Urinary bladder (tissue), 4 donors: ENCODE data around the gene MS4A1. TPM values are rescaled to one million over a fixed set of nuclear protein-coding genes. Genes with fewer than 3 reads are reported as not detected.
"Not testable (repeated sequence)": the region's sequence is repeated elsewhere in the genome, so short reads cannot be mapped to it uniquely, and the experiment has no call there.

ENCODE experiments used
- DNase-seq: peaks from one replicate; pipeline ENCODE4 v3.0.0-alpha.2; 2015; ENCODE audit errors: extremely low spot score
- H3K27ac ChIP-seq: one replicate; pipeline ENCODE4 v1.5.1; 2013; ENCODE audit warnings: low read depth, mild to moderate bottlenecking, moderate library complexity
- H3K36me3 ChIP-seq: one replicate; pipeline ENCODE4 v1.6.1; 2013; ENCODE audit warnings: mild to moderate bottlenecking, moderate library complexity; ENCODE audit not compliant: insufficient read depth
- H3K4me1 ChIP-seq: one replicate; pipeline ENCODE4 v1.6.1; 2013; ENCODE audit warnings: mild to moderate bottlenecking, moderate library complexity; ENCODE audit not compliant: insufficient read depth
- H3K4me3 ChIP-seq: one replicate; pipeline ENCODE4 v1.5.1; 2013; ENCODE audit warnings: low read depth, low read length
- WGBS: extraction: QIAGEN DNeasy Blood & Tissue Kit; methylation state at CpG from one replicate; pipeline ENCODE4 v1.1.7; 2013; 5-methylcytosine and 5-hydroxymethylcytosine counted together
- polyA plus RNA-seq: library from polyadenylated mRNA; stranded (reverse); fragments of 200-250 nt; gene quantifications from one replicate; pipeline ENCODE4 v1.2.3, GENCODE V29; 2013
- total RNA-seq: library from RNA; depleted of rRNA; stranded (reverse); fragments of >200 nt; gene quantifications from one replicate; pipeline ENCODE4 v1.2.3, GENCODE V29; 2014
- donor health status: healthy with polysubstance abuse.
- donor health status: healthy.

MS4A1 gene
- total RNA-seq (1.2 TPM), polyA plus RNA-seq (0.27 TPM)

DNA sequence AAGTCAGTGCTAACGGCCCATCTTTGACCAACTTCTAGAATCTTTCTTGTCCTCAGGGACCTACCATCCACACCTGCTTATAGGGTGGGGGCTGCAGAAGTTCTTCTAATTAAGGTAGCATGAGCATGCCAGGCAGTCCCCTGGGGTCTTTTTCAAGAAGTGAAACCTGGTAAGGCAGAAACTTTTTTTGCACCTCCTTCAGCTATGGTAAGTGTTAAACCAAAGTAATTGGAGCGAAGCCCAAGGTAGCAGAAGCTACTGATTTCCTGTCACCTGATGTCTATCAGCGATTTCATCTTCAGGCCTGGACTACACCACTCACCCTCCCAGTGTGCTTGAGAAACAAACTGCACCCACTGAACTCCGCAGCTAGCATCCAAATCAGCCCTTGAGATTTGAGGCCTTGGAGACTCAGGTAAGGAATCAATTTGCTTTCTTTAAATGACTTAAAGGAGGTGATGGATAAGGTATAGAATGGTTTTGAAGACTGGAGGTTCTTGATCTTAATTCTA lies at the start of gene MS4A1:
MS4A1 (plus strand) TSS at position 317 of the 512 bp plus-strand sequence. CDS start 6,528 bp downstream, outside the sequence.
- no peaks in the 10 kb centered on the region for H3K4me1 ChIP-seq
- no peak within 1 kb of the TSS for H3K4me3 ChIP-seq
- 73% methylated on average over 4 of the region's 4 CpGs for WGBS
- H3K36me3 ChIP-seq = no peaks in the 10 kb centered on the region
- DNase-seq = no peak
- no peak within 1 kb of the TSS for H3K27ac ChIP-seq

DNA sequence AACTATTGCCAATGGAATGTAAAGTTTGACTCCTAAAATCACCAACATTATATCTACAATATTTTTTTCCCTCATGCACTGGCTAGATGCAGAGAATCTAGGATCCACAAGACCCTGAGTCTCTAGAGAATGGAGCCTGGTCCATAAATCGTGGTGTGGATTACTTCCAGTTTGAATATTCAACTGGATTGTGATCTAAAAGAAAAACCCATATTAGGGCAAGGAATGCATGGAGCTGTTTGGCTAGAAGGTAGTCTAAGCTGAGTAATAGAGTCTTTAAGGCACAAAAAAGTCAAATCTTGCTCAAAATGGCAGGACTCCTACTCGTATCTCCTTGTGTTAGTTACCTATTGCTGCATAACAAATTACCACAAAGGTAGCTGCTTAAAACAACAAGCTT lies 35.6 kb upstream of the MS4A1 start:
- Histone ChIP-seq H3K4me3 (no peak overlapping the region), H3K36me3 (no peaks in the 10 kb centered on the region), H3K27ac (no peak overlapping the region), H3K4me1 (no peaks in the 10 kb centered on the region)
- 13% methylated on average over 2 of the region's 2 CpGs for WGBS
- no peak for DNase-seq

DNA sequence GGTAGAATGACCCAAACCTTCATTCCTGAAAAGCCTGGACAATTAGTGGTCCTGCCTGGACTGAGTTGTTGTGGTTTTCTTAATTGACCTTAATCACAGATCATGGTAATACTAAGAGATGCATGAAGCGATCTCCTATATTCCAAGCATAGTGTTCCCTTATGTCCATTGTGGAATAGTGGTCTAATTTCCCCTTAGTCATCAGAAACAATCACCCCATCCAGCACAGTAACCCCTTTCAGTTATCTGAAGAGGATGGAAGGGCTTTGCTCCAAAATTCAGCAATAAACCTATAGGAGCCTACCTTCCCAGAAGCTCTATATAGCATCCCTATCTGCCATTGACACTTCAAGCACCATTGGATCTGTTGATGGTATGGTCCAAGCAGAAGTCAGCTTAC lies 33.0 kb upstream of the MS4A1 start:
- H3K4me1 ChIP-seq = no peaks in the 10 kb centered on the region
- no peak overlapping the region for H3K4me3 ChIP-seq
- WGBS = 46% methylated on average over 1 of the region's 1 CpG
- no peak overlapping the region for H3K27ac ChIP-seq
- no peaks in the 10 kb centered on the region for H3K36me3 ChIP-seq
- no peak for DNase-seq

DNA sequence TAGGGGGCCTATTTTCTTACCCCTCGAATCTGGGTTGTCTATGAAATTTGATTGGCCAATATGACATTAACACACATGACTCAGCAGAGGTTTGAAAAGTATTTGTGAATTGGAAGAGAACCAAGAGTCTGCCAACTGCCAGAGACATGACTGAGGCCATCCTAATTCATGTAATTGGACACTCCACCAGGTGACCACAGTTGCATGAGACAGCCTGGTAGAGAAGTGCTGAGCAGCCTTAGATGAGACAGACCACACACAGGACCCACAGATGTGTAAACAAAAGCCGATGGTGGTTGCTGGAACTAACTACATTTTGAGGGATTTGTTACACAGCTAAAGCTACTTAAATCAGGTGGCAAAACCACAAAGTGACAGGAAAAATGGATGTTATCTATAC lies 27.1 kb upstream of the MS4A1 start:
- H3K27ac ChIP-seq = no peak overlapping the region
- WGBS = 40% methylated on average over 2 of the region's 2 CpGs

DNA sequence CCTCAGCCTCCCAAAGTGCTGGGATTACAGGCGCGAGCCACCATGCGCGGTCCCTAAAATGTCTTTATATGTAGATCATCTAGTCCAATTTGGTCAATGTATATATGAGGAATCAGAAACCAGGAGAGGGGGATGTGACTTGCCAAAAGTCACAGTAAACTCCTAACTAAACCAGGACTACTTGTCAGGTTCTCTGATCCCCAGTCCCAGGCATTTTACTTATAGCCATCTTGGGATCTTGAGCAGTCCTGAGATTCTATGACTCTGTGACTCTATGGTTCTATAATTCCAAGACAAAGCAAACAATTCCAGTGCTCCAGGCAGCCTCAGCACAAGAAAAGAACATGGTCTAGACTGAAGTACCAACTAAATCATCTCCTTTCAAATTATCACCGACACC lies 26.4 kb upstream of the MS4A1 start, which contains the start of gene MS4A5:
MS4A5 (plus strand) TSS at position 301 of the 400 bp plus-strand sequence. CDS start 103 bp downstream, outside the sequence.
- Histone ChIP-seq H3K27ac (no peak within 1 kb of the TSS), H3K36me3 (no peaks in the 10 kb centered on the region), H3K4me3 (no peak within 1 kb of the TSS), H3K4me1 (no peaks in the 10 kb centered on the region)
- no peak for DNase-seq
- 92% methylated on average over 5 of the region's 5 CpGs for WGBS

More for the DNA sequence above, 27.1 kb upstream of the MS4A1 start:
- no peaks in the 10 kb centered on the region for H3K4me1 ChIP-seq
- no peak overlapping the region for H3K4me3 ChIP-seq
- no peak for DNase-seq
- H3K36me3 ChIP-seq = no peaks in the 10 kb centered on the region

DNA sequence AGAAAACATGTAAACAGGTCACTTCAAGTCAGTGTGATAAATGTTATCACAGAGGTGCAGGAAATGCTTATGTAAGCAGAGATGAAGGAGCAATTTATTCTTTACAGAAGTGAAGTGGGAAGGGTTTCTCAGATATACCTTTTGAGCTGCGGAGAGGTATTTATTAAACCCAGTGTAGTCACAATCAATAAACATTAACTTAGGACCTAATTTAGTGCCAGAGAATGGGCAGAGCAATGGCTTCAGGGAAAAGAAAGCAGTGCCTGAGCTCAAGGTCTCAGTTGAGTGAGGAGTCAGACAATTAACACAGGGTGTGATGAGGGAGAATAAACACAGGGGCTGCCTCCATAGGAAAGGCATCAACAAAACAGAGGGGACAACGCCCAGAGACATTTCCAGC lies 24.4 kb upstream of the MS4A1 start:
- Histone ChIP-seq H3K4me1 (no peaks in the 10 kb centered on the region), H3K27ac (no peak overlapping the region), H3K36me3 (no peaks in the 10 kb centered on the region), H3K4me3 (no peak overlapping the region)
- WGBS = 71% methylated on average over 2 of the region's 2 CpGs
- no peak for DNase-seq

DNA sequence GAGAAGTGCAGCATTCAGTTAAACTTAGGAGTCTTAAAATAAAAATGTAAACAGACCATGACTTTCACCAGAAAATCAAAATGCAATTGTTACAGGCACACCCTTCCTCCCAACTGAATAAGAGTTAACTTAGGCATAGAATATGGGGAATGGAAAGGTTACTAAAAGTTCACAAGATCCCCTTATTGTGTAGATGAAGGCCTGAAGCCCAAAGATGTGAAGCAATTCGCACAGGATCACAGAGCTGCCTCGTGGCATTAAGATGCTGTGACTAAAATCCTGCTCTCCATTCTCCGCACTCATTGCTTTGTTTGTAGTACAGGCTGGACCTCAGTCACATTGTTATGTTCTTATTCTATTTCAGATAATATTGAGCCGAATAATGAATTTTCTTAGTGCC lies 22.2 kb upstream of the MS4A1 start:
- Histone ChIP-seq H3K36me3 (no peaks in the 10 kb centered on the region), H3K27ac (no peak overlapping the region), H3K4me3 (no peak overlapping the region), H3K4me1 (no peaks in the 10 kb centered on the region)
- DNase-seq = no peak
- WGBS = 74% methylated on average over 4 of the region's 4 CpGs

DNA sequence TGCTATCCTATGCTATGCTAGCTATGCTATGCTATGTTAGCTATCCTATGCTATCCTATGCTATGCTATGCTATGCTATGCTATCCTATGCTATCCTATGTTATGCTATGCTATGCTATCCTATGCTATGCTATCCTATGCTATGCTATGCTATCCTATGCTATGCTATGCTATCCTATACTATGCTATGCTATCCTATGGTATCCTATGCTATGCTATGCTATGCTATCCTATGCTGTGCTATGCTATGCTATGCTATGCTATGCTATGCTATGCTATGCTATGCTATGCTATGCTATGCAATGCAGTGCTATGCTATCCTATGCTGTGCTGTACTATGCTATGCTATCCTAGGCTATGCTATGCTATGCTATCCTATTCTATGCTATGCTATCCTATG lies 8.6 kb upstream of the MS4A1 start:
- no peak overlapping the region for H3K4me3 ChIP-seq
- H3K27ac ChIP-seq = no peak overlapping the region
- no peaks in the 10 kb centered on the region for H3K36me3 ChIP-seq
- DNase-seq = no peak
- H3K4me1 ChIP-seq = no peaks in the 10 kb centered on the region

DNA sequence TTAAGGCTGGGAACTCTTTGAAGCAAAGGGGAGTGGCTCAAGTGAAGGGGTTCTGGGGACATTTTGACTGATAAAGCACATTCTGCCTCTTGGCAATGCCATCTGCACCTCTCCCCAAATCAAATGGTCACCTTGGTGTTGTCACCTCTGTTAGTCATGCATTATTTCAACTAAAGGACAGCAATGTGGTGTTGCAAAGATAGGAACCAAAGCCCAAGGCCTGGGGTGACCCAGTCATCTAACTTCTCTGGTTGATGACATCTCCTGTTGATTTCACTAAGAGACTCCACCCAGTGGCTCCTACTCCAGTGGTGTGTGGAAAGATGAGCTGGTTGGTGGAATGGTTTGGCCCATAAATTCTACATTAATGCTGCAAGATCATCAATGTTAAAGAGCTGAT lies 7.8 kb upstream of the MS4A1 start:
- Histone ChIP-seq H3K27ac (no peak overlapping the region), H3K36me3 (no peaks in the 10 kb centered on the region), H3K4me1 (no peaks in the 10 kb centered on the region), H3K4me3 (no peak overlapping the region)
- DNase-seq = no peak

DNA sequence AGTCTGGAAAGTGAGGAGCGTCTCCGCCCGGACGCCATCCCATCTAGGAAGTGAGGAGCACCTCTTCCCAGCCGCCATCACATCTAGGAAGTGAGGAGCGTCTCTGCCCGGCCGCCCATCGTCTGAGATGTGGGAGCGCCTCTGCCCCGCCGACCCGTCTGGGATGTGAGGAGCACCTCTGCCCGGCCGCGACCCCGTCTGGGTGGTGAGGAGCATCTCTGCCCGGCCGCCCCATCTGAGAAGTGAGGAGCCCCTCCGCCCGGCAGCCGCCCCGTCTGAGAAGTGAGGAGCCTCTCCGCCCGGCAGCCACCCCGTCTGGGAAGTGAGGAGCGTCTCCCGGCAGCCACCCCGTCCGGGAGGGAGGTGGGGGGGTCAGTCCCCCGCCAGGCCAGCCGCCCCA lies 4.5 kb upstream of the MS4A1 start:
- DNase-seq, H3K36me3 ChIP-seq, H3K27ac ChIP-seq, H3K4me3 ChIP-seq, H3K4me1 ChIP-seq: not testable (repeated sequence)
- 95% methylated on average over 30 of the region's 32 CpGs for WGBS

DNA sequence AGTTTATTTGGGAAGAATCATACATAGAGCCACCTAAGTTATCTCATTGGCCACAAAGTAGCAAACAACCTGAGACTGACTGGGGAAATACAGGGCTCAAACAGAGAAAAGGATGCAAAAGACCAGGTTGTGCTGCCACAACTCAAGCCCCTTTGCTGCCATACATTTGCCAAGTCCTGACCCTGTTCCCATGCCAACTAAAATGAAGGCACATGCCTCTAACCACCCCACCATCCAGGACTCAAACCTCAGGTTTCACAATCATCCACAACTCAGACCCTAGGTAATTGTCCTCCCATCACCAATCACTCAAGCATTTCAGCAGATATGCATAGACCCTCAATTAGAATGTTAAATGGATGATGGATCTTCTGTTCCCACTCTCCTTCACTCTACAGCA lies 1.4 kb upstream of the MS4A1 start:
- Histone ChIP-seq H3K4me1 (no peaks in the 10 kb centered on the region), H3K36me3 (no peaks in the 10 kb centered on the region), H3K27ac (no peak overlapping the region), H3K4me3 (no peak overlapping the region)
- no peak for DNase-seq

DNA sequence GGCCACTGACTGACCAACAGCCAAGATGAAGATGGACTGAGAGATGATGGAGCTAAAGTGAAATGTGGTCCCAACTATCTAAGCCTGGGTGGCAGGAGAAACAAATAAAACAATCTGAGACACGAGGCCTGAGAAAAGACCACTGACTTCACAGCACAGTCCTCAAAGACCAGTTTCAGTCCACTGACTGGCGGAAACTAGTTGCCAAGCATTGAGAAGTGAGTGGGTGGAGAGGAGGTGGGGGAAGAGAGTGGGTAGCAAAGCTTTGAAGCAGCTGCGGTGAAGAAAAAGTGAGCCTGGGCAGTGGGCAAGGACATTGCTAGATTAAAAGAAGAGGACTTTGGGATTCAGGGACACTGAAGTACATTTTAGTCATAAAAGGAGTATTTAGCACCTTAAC lies 1.9 kb downstream of the MS4A1 start:
- Histone ChIP-seq H3K36me3 (no peaks in the 10 kb centered on the region), H3K27ac (no peak overlapping the region), H3K4me3 (no peak overlapping the region), H3K4me1 (no peaks in the 10 kb centered on the region)
- WGBS = 72% methylated on average over 3 of the region's 3 CpGs
- DNase-seq = no peak

DNA sequence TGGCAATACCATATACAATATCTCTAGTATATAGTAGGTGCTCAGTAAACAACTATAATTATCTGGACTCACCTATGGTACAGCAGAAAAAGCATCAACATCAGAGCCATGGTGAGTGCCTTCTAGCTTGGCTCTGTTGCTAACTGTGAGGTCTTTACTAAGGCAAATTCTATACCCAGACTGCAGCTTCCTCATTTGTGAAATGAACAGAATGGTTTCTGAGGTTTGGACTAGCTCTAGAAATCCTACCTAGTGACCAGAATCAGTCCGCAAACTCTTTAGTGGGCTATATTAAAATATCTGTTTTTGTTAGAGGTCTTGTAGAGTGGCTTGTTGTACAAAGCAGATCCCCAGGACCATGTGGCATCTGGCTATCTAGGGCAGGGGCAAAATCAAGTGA lies 3.7 kb downstream of the MS4A1 start:
- H3K4me1 ChIP-seq = no peaks in the 10 kb centered on the region
- no peak overlapping the region for H3K4me3 ChIP-seq
- 97% methylated on average over 1 of the region's 1 CpG for WGBS
- no peaks in the 10 kb centered on the region for H3K36me3 ChIP-seq
- no peak for DNase-seq
- H3K27ac ChIP-seq = no peak overlapping the region

DNA sequence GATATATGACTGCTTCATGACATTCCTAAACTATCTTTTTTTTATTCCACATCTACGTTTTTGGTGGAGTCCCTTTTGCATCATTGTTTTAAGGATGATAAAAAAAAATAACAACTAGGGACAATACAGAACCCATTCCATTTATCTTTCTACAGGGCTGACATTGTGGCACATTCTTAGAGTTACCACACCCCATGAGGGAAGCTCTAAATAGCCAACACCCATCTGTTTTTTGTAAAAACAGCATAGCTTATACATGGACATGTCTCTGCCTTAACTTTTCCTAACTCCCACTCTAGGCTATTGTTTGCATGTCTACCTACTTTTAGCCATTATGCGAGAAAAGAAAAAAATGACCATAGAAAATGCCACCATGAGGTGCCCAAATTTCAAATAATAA lies 13.2 kb downstream of the MS4A1 start:
- DNase-seq = no peak
- WGBS = 68% methylated on average over 2 of the region's 2 CpGs
- Histone ChIP-seq H3K4me1 (no peaks in the 10 kb centered on the region), H3K4me3 (no peak overlapping the region), H3K36me3 (no peaks in the 10 kb centered on the region), H3K27ac (no peak overlapping the region)

DNA sequence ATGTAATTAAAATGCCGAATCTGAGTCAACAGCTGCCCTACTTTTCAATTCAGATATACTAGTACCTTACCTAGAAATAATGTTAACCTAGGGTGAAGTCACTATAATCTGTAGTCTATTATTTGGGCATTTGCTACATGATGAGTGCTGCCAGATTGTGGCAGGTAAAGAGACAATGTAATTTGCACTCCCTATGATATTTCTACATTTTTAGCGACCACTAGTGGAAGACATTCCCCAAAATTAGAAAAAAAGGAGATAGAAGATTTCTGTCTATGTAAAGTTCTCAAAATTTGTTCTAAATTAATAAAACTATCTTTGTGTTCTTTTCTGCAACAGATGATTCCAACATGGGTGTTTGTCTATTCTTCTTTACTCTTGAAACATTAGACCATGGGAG lies 14.1 kb downstream of the MS4A1 start:
- Histone ChIP-seq H3K4me3 (no peak overlapping the region), H3K27ac (no peak overlapping the region), H3K4me1 (no peaks in the 10 kb centered on the region), H3K36me3 (no peaks in the 10 kb centered on the region)
- DNase-seq = no peak
- WGBS = 58% methylated on average over 2 of the region's 2 CpGs
